Ramos (cell line): ENCODE data around the gene GAB4.
"Not testable (repeated sequence)": the region's sequence is repeated elsewhere in the genome, so short reads cannot be mapped to it uniquely, and the experiment has no call there.

ENCODE experiments used
- in situ Hi-C: fragments of 300-500 bp; cut with MboI; formaldehyde crosslinking; loops from one replicate; pipeline ENCODE4 v1.14.3; 2022; ENCODE audit warnings: low sequenced_read_pairs; ENCODE audit not compliant: unreplicated experiment

The GAB4 gene

GRCh38 chr22:17007852-17008731 is at the start of gene GAB4:
TSS of gene GAB4 (minus strand) at chr22:17008222. CDS start at chr22:17008114, 108 bp downstream.
- in situ Hi-C loops = no loop called here

GRCh38 chr22:17056807-17057206 is 48.8 kb upstream of the GAB4 start:
- in situ Hi-C loops = loop anchor here (5.0 kb wide), 1 partner anchor 140 kb away; no protein-coding TSS in a partner anchor

- in situ Hi-C loops = loop anchor here (5.0 kb wide), 1 partner anchor 139 kb away; no protein-coding TSS in a partner anchor
Measured at GRCh38 chr22:17056058-17056457, 48.0 kb upstream of the GAB4 start.

GRCh38 chr22:17047656-17048055 is 39.6 kb upstream of the GAB4 start:
- in situ Hi-C loops = no loop called here

- in situ Hi-C loops = no loop called here
Measured at GRCh38 chr22:17046566-17047348, 38.7 kb upstream of the GAB4 start.

GRCh38 chr22:17043521-17043920 is 35.5 kb upstream of the GAB4 start:
- in situ Hi-C loops = no loop called here

GRCh38 chr22:17036842-17037711 is 29.1 kb upstream of the GAB4 start:
- in situ Hi-C loops = not testable (repeated sequence)

- in situ Hi-C loops = not testable (repeated sequence)
Measured at GRCh38 chr22:17035976-17036841, 28.2 kb upstream of the GAB4 start.

GRCh38 chr22:17035246-17035645 is 27.2 kb upstream of the GAB4 start:
- in situ Hi-C loops = no loop called here

- in situ Hi-C loops = not testable (repeated sequence)
Measured at GRCh38 chr22:17034532-17034931, 26.5 kb upstream of the GAB4 start.

- in situ Hi-C loops = not testable (repeated sequence)
Measured at GRCh38 chr22:17032277-17032676, 24.3 kb upstream of the GAB4 start.

- in situ Hi-C loops = not testable (repeated sequence)
Measured at GRCh38 chr22:17024380-17024779, 16.4 kb upstream of the GAB4 start.

- in situ Hi-C loops = not testable (repeated sequence)
Measured at GRCh38 chr22:17015552-17015951, 7.5 kb upstream of the GAB4 start.

- in situ Hi-C loops = not testable (repeated sequence)
Measured at GRCh38 chr22:17014101-17014440, 6.0 kb upstream of the GAB4 start.

- in situ Hi-C loops = no loop called here
Measured at GRCh38 chr22:17013396-17014100, 5.5 kb upstream of the GAB4 start.

- in situ Hi-C loops = no loop called here
Measured at GRCh38 chr22:17012267-17012666, 4.2 kb upstream of the GAB4 start.

- in situ Hi-C loops = no loop called here
Measured at GRCh38 chr22:17009640-17010291, 1.7 kb upstream of the GAB4 start.

- in situ Hi-C loops = no loop called here
Measured at GRCh38 chr22:17007257-17007656, 765 bp downstream of the GAB4 start.
